ENCODE measurements around the gene MUC20. TPM values are rescaled to one million over a fixed set of nuclear protein-coding genes. Genes with fewer than 3 reads are reported as not detected.

MUC20 gene
- total RNA-seq, 6 donors from 2014 or later: 10.1 to 39.8 (median 15.2) TPM

GRCh38 chr3:195701042-195701915, 19.5 kb upstream of the MUC20 start:
- Histone ChIP-seq H3K27ac (no peak overlapping the region), H3K9me3 (no peaks in the 10 kb centered on the region), H3K27me3 (no peaks in the 10 kb centered on the region), H3K4me1 (no peaks in the 10 kb centered on the region), H3K4me3 (no peak overlapping the region), H3K36me3 (peaks cover 0 to 17% (median 7%) of the 10 kb centered on the region in 4 donors)
- DNase-seq (no peak), ATAC-seq (ENCODE audit: low FRiP score in 2 of 2) (no peak)
- 73 to 75% methylated on average over 9 of the region's 9 CpGs for WGBS, 2 donors
- TF ChIP-seq EP300 (IDR thresholded peaks at IDR 0.05): no peak
- no peak for TF ChIP-seq POLR2A (IDR thresholded peaks at IDR 0.05)
- no peak for TF ChIP-seq POLR2AphosphoS5 (IDR thresholded peaks at IDR 0.05)

GRCh38 chr3:195703776-195704175, 17.0 kb upstream of the MUC20 start:
- Histone ChIP-seq H3K36me3 (peaks cover 0 to 17% (median 5%) of the 10 kb centered on the region in 4 donors), H3K27ac (no peak overlapping the region), H3K9me3 (no peaks in the 10 kb centered on the region), H3K4me1 (no peaks in the 10 kb centered on the region), H3K27me3 (no peaks in the 10 kb centered on the region), H3K4me3 (no peak overlapping the region)
- 87 to 92% methylated on average over 5 of the region's 5 CpGs for WGBS, 2 donors
- no peak for DNase-seq
- ATAC-seq (ENCODE audit: low FRiP score in 2 of 2): no peak
- TF ChIP-seq EP300 (IDR thresholded peaks at IDR 0.05) (no peak), POLR2AphosphoS5 (IDR thresholded peaks at IDR 0.05) (no peak), POLR2A (IDR thresholded peaks at IDR 0.05) (no peak), CTCF (IDR thresholded peaks at IDR 0.05) (no peak)

- no peak overlapping the region for H3K4me3 ChIP-seq
- DNase-seq (no peak), ATAC-seq (ENCODE audit: low FRiP score in 2 of 2) (no peak)
- peaks cover 0 to 24% (median 11%) of the 10 kb centered on the region in 4 donors for H3K36me3 ChIP-seq
- WGBS, 2 donors: 65 to 69% methylated on average over 9 of the region's 9 CpGs
- no peak overlapping the region for H3K27ac ChIP-seq
- TF ChIP-seq POLR2A (IDR thresholded peaks at IDR 0.05): no peak
- TF ChIP-seq EP300 (IDR thresholded peaks at IDR 0.05): no peak
- no peak for TF ChIP-seq CTCF (IDR thresholded peaks at IDR 0.05)
- TF ChIP-seq POLR2AphosphoS5 (IDR thresholded peaks at IDR 0.05): no peak
- H3K27me3 ChIP-seq: no peaks in the 10 kb centered on the region
- no peaks in the 10 kb centered on the region for H3K9me3 ChIP-seq
- no peaks in the 10 kb centered on the region for H3K4me1 ChIP-seq
Observed at GRCh38 chr3:195704433-195704999, 16.3 kb upstream of the MUC20 start.

GRCh38 chr3:195705081-195705991, 15.4 kb upstream of the MUC20 start:
- Histone ChIP-seq H3K4me3 (no peak overlapping the region), H3K27me3 (no peaks in the 10 kb centered on the region), H3K27ac (no peak overlapping the region), H3K36me3 (peaks cover 0 to 32% (median 15%) of the 10 kb centered on the region in 4 donors), H3K4me1 (no peaks in the 10 kb centered on the region), H3K9me3 (no peaks in the 10 kb centered on the region)
- ATAC-seq (ENCODE audit: low FRiP score in 2 of 2) (peak in 1 of 2 donors; percentile 21), DNase-seq (no peak)
- WGBS, 2 donors: 88 to 89% methylated on average over 9 of the region's 9 CpGs
- TF ChIP-seq POLR2AphosphoS5 (IDR thresholded peaks at IDR 0.05): no peak
- no peak for TF ChIP-seq CTCF (IDR thresholded peaks at IDR 0.05)
- TF ChIP-seq EP300 (IDR thresholded peaks at IDR 0.05): no peak
- TF ChIP-seq POLR2A (IDR thresholded peaks at IDR 0.05): no peak

- Histone ChIP-seq H3K9me3 (no peaks in the 10 kb centered on the region), H3K4me1 (no peaks in the 10 kb centered on the region), H3K27me3 (no peaks in the 10 kb centered on the region), H3K27ac (no peak overlapping the region), H3K36me3 (peaks cover 0 to 39% (median 25%) of the 10 kb centered on the region in 4 donors), H3K4me3 (no peak overlapping the region)
- WGBS, 2 donors: 69 to 85% methylated on average over 6 of the region's 6 CpGs
- DNase-seq (no peak), ATAC-seq (ENCODE audit: low FRiP score in 2 of 2) (peak; percentile 16 to 28)
- TF ChIP-seq POLR2AphosphoS5 (IDR thresholded peaks at IDR 0.05) (no peak), POLR2A (IDR thresholded peaks at IDR 0.05) (no peak)
Observed at GRCh38 chr3:195708061-195708460, 12.7 kb upstream of the MUC20 start.
